ENCODE measurements around the gene PRCC.

PRCC gene

DNA sequence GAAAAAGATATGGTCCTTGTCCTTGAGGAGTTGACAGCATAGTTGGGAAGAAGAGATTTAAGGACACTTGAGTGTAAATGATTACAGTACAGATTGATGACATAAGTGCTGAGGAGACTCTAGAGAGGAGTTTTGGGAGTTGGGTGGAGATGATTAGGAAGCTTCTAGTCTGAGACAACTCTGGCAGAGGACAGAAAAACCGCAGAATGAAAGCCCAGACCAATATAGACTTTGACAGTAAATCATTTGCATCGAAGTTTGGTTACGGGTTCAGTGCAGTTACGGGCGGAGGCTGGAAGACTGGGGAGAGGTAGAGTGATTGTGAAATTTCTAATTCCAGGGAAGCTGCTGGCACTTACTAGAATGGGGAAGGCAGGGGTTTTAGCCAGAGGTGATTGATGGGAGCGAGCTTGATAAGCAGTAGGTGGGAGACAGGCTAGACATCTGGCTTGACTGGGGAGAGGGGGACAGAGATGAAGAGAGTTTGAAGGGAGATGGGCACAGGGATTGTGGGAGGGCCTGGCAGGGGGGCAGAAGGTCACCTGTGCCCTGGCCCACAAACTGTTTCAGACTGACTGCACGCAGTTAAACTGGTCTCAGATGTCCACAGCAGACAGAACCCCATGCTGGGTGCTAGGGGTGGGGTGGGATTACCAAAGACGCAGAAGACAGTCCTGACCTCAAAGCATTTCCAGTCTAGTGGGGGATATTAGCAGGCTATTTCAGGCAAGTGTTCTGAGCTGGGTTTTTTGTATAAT is 29.2 kb downstream of the PRCC start:
- no peak for DNase-seq (ENCODE audit: low read depth in 3 of 3)

- DNase-seq (ENCODE audit: low read depth in 3 of 3): peak in 1 of 3 experiments; percentile 34
Measured at GRCh38 chr1:156797212-156797871, 30.0 kb downstream of the PRCC start.

- no peak for DNase-seq (ENCODE audit: low read depth in 3 of 3)
Measured at GRCh38 chr1:156801409-156802121, 34.2 kb downstream of the PRCC start.

DNA sequence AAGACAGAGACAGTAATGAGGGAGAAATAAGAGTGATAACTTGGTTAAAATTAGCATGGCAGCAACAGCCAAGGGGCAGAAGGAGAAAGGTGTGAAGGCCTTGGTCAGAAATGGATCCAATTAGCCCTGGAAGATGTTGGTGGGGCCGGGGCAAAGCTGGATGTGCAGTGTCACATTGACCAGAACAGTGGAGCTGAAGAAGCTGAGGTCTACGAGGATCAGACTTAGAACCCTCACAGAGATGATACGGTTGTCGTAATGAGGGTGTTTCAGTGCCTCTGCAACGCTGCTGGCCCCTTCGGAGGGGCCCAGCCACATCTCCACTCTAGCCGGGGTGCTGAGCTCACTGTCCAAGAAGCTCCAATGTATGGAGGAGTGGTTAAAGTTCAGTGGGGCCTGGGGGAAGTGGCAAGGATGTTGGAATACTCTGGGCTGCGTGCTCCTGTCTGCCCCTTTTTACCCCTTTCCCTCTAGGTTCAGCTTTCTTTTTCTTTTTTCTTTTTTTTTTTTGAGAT is 35.1 kb downstream of the PRCC start:
- no peak for DNase-seq (ENCODE audit: low read depth in 3 of 3)

DNA sequence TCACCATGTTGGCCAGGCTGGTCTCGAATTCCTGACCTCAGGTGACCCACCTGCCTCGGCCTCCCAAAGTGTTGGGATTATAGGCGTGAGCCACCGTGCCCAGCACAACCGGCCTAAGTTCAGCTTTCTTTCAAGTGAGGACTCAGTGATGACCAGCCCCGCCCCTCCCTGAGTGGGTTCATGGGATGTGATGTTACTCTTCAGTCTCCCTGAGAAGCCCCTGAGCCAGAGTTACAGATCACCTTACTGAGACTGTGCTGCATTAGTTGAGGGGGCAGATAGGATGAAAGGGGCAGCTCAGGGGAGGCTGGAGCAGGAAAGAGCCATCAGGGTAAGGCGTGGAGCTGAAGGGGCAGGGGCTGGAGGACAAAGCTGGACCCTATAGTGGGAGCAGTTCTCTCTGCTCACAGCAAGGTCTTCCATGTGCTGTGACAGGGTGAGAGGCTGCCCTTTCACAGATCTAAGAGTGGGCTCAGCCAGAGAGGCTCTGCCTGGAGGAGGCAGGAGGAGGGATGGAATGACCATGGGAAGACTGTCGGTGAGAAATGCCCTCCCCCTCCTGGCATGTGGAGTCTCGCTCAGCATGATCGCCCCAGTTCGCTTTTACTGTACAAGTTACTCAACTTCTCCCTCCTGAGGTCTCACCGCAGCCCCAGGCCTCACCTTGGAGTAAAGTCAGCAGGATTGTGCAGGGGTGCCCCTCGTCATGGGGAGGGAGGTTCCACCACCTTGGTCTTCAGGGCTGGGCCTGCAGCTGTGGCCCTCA is 35.9 kb downstream of the PRCC start:
- no peak for DNase-seq (ENCODE audit: low read depth in 3 of 3)

GRCh38 chr1:156804026-156804425 is 36.7 kb downstream of the PRCC start:
- DNase-seq (ENCODE audit: low read depth in 3 of 3): no peak

DNA sequence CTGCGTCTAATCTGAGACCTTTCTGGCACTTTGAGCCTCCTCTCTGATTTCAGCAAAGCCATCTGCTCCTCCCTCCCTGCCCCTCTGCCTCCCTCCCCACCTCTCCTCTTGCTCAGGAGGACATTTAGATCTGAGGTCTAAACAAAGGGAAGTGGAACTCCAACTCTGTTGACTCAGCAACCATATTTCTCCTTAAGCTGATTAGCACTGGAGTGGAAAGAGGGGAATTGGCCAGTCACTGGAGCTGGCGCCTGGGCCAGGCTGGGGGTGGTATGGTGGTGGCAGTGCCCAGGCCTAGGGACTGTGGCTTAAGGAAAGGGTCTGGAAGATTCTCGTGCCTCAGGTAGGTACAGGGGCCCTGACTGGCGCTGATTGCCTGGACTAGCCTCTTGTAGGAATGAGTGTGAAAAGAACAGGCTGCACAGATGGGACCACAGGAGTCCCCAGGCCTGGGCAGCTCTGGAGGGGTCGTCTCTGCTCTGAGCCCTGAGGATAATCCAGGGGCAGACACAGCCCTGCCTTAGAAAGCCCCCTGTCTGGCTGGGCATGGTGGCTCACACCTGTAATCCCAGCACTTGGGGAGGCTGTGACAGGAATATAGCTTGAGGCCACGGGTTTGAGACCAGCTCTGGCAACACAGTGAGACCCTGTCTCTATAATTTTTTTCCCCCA is 37.4 kb downstream of the PRCC start:
- DNase-seq (ENCODE audit: low read depth in 3 of 3): no peak

- no peak for DNase-seq (ENCODE audit: low read depth in 3 of 3)
Measured at GRCh38 chr1:156805766-156806511, 38.6 kb downstream of the PRCC start.

- no peak for DNase-seq (ENCODE audit: low read depth in 3 of 3)
Measured at GRCh38 chr1:156806512-156807440, 39.4 kb downstream of the PRCC start.

DNA sequence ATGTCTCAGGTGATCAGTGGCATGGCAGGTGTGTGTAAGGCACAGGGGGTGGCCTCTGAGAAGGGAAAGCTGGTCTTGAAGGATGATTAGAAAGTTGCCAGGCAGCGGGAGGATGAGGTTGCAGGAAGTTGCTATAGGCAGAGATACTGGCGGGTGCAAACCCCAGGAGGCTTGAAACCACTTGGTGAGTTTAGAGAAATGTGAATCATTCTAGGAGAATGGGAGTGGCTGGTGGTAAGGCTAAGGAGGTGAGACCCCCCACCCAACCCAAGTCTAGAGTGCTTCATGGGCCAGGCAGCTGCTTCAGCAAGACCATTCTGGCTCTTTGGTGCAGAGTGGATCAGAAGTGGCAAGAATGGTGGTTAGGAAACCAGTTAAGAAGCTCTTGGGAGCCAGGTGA is 40.3 kb downstream of the PRCC start:
- no peak for DNase-seq (ENCODE audit: low read depth in 3 of 3)

GRCh38 chr1:156808186-156809030 is 41.1 kb downstream of the PRCC start:
- no peak for DNase-seq (ENCODE audit: low read depth in 3 of 3)

DNA sequence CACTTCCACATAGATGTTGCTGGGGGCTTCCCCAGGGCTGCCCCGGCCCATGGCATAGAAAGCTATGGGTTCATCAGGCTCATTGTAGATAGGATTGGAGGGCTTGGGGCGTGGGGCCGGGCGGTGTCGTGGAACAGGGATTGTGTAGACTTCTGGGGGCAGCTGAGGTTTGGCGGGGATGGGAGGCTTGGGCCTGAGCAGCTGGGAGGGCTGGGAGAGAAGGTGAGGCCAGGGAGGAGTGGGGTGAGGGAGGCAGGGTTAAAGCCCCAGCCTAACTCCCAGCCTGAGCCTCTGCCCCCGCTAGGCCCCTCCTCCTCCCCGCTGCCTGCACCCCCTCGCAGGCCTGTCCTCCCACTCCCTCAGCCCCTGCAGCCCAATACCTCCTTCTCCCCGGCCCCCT is 41.9 kb downstream of the PRCC start:
- no peak for DNase-seq (ENCODE audit: low read depth in 3 of 3)

GRCh38 chr1:156809711-156810366 is 42.5 kb downstream of the PRCC start:
- no peak for DNase-seq (ENCODE audit: low read depth in 3 of 3)

DNA sequence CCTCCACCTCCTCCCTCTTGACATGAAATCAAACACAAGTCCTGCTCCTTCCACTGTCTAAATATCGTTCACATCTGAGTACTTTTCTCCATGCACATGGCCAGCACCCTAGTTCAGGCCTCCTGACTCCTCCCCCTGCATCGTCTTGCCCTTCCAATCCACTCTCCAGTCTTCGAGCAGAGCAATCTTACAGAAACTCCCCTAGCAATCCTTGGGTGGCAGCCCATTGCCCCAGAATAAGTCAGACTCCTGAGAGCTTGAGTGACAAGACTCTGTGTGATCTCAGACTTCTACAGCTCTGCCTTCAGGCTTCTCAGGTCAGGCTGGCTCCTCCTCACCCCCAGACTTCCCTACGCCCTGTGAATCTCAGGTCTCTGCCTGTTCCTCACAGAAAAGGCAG is 43.8 kb downstream of the PRCC start:
- no peak for DNase-seq (ENCODE audit: low read depth in 3 of 3)

- DNase-seq (ENCODE audit: low read depth in 3 of 3): no peak
Measured at GRCh38 chr1:156812293-156812990, 45.1 kb downstream of the PRCC start.

- DNase-seq (ENCODE audit: low read depth in 3 of 3): no peak
Measured at GRCh38 chr1:156813298-156813697, 46.0 kb downstream of the PRCC start.
